Measurements from ENCODE around the gene PDE6H. TPM values are rescaled to one million over a fixed set of nuclear protein-coding genes. Genes with fewer than 3 reads are reported as not detected.

Gene PDE6H
- total RNA-seq, 1 donor from 2014 or later, result not detected

GRCh38 chr12:14963520-14963919 is 9.3 kb upstream of the PDE6H start:
- H3K4me3 ChIP-seq, result no peak overlapping the region
- no peak for TF ChIP-seq POLR2AphosphoS5 (IDR thresholded peaks at IDR 0.05; ENCODE audit: insufficient read depth in 1 of 2, low read depth in 1 of 2)
- TF ChIP-seq, protein P1, sequence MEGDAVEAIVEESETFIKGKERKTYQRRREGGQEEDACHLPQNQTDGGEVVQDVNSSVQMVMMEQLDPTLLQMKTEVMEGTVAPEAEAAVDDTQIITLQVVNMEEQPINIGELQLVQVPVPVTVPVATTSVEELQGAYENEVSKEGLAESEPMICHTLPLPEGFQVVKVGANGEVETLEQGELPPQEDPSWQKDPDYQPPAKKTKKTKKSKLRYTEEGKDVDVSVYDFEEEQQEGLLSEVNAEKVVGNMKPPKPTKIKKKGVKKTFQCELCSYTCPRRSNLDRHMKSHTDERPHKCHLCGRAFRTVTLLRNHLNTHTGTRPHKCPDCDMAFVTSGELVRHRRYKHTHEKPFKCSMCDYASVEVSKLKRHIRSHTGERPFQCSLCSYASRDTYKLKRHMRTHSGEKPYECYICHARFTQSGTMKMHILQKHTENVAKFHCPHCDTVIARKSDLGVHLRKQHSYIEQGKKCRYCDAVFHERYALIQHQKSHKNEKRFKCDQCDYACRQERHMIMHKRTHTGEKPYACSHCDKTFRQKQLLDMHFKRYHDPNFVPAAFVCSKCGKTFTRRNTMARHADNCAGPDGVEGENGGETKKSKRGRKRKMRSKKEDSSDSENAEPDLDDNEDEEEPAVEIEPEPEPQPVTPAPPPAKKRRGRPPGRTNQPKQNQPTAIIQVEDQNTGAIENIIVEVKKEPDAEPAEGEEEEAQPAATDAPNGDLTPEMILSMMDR (IDR thresholded peaks at IDR 0.05), result no peak
- TF ChIP-seq POLR2A (IDR thresholded peaks at IDR 0.05), result no peak
- DNase-seq (ENCODE audit: extremely low spot score in 2 of 2), result no peak
- intact Hi-C loops (cut with DNase I), result no loop called here
- H3K9me3 ChIP-seq, result no peaks in the 10 kb centered on the region
- peaks cover 28% of the 10 kb centered on the region for H3K4me1 ChIP-seq
- no peaks in the 10 kb centered on the region for H3K27me3 ChIP-seq
- no peaks in the 10 kb centered on the region for H3K36me3 ChIP-seq
- H3K27ac ChIP-seq, result no peak overlapping the region

- intact Hi-C loops (cut with DNase I), result no loop called here
- H3K4me3 ChIP-seq, result no peak overlapping the region
- H3K4me1 ChIP-seq, result peaks cover 20% of the 10 kb centered on the region
- no peaks in the 10 kb centered on the region for H3K27me3 ChIP-seq
- TF ChIP-seq POLR2AphosphoS5 (IDR thresholded peaks at IDR 0.05; ENCODE audit: insufficient read depth in 1 of 2, low read depth in 1 of 2), result no peak
- TF ChIP-seq, protein P1 (IDR thresholded peaks at IDR 0.05), result no peak
- no peak for TF ChIP-seq POLR2A (IDR thresholded peaks at IDR 0.05)
- no peaks in the 10 kb centered on the region for H3K36me3 ChIP-seq
- no peak for DNase-seq (ENCODE audit: extremely low spot score in 2 of 2)
- H3K9me3 ChIP-seq, result no peaks in the 10 kb centered on the region
- H3K27ac ChIP-seq, result no peak overlapping the region
Observed at GRCh38 chr12:14964406-14964805, 8.4 kb upstream of the PDE6H start.

GRCh38 chr12:14965221-14965620 is 7.6 kb upstream of the PDE6H start:
- no peak for DNase-seq (ENCODE audit: extremely low spot score in 2 of 2)
- Histone ChIP-seq H3K27ac (no peak overlapping the region), H3K9me3 (no peaks in the 10 kb centered on the region), H3K4me1 (peaks cover 12% of the 10 kb centered on the region), H3K36me3 (no peaks in the 10 kb centered on the region), H3K4me3 (no peak overlapping the region), H3K27me3 (no peaks in the 10 kb centered on the region)
- no peak for TF ChIP-seq POLR2A (IDR thresholded peaks at IDR 0.05)
- intact Hi-C loops (cut with DNase I), result no loop called here

DNA sequence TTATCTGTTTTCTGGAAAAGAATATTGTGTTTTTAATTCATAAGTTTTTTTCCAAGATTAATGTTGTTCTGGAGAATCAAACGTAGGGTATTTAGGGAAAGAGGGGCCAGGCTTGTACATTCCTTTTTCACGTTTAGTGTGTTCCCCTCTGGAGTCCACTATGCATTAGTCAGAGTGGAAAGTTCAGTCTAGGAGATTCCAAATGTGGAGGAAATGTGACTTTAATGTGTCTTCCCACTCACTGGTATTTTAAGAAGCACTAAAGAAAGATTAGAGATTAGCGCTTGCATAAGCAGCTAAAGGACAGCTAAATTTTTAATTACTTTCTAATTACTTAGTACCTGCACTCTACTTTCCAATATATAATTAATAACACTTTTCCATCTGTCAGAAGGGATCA is 4.4 kb upstream of the PDE6H start:
- TF ChIP-seq, protein P1 (IDR thresholded peaks at IDR 0.05), result no peak
- no peak for TF ChIP-seq POLR2AphosphoS5 (IDR thresholded peaks at IDR 0.05; ENCODE audit: insufficient read depth in 1 of 2, low read depth in 1 of 2)
- no peak for TF ChIP-seq POLR2A (IDR thresholded peaks at IDR 0.05)
- intact Hi-C loops (cut with DNase I), result no loop called here
- no peaks in the 10 kb centered on the region for H3K4me1 ChIP-seq

GRCh38 chr12:14970473-14970872 is 2.4 kb upstream of the PDE6H start:
- Histone ChIP-seq H3K4me3 (no peak overlapping the region), H3K27ac (no peak overlapping the region), H3K4me1 (no peaks in the 10 kb centered on the region), H3K9me3 (no peaks in the 10 kb centered on the region), H3K27me3 (no peaks in the 10 kb centered on the region), H3K36me3 (no peaks in the 10 kb centered on the region)
- TF ChIP-seq, protein P1 (IDR thresholded peaks at IDR 0.05), result no peak
- TF ChIP-seq POLR2AphosphoS5 (IDR thresholded peaks at IDR 0.05; ENCODE audit: insufficient read depth in 1 of 2, low read depth in 1 of 2), result no peak
- no peak for TF ChIP-seq POLR2A (IDR thresholded peaks at IDR 0.05)
- intact Hi-C loops (cut with DNase I), result no loop called here
- no peak for DNase-seq (ENCODE audit: extremely low spot score in 2 of 2)

More for the DNA sequence above, 4.4 kb upstream of the PDE6H start:
- Histone ChIP-seq H3K9me3 (no peaks in the 10 kb centered on the region), H3K27me3 (no peaks in the 10 kb centered on the region), H3K36me3 (no peaks in the 10 kb centered on the region), H3K27ac (no peak overlapping the region), H3K4me3 (no peak overlapping the region)
- DNase-seq (ENCODE audit: extremely low spot score in 2 of 2), result no peak

DNA sequence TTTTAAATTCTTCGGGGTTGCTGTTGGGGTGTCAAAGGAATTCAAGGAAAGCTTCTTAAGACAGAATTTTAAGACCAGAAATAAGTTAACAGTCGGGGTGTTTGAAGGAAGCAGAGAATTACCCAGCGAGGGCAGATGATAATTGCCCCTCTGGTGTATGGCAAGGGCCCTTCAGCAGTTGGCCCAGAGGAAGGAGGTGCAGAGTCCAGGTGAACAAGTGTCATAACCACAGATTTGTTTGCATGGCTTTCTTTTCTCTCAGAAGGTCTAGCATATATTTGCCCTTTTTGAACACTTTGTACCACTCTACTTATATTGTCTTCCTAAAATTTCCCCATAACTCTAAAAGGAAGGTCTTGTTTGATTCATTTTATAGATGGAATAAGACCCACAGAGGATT is 1.8 kb downstream of the PDE6H start:
- Histone ChIP-seq H3K4me3 (no peak overlapping the region), H3K9me3 (no peaks in the 10 kb centered on the region), H3K27me3 (no peaks in the 10 kb centered on the region), H3K4me1 (no peaks in the 10 kb centered on the region), H3K27ac (no peak overlapping the region), H3K36me3 (no peaks in the 10 kb centered on the region)
- DNase-seq (ENCODE audit: extremely low spot score in 2 of 2), result no peak
- intact Hi-C loops (cut with DNase I), result no loop called here
- no peak for TF ChIP-seq POLR2AphosphoS5 (IDR thresholded peaks at IDR 0.05; ENCODE audit: insufficient read depth in 1 of 2, low read depth in 1 of 2)
- TF ChIP-seq POLR2A (IDR thresholded peaks at IDR 0.05), result no peak
- TF ChIP-seq, protein P1 (IDR thresholded peaks at IDR 0.05), result no peak

All from vagina (tissue), 2 donors.